HuH-7.5 (cell line): Measurements from ENCODE around the gene MVB12B.

Experiments
- DNase-seq: peaks from one replicate; pipeline ENCODE4 v3.0.0; 2011; ENCODE audit warnings: low spot score

The MVB12B gene

DNA sequence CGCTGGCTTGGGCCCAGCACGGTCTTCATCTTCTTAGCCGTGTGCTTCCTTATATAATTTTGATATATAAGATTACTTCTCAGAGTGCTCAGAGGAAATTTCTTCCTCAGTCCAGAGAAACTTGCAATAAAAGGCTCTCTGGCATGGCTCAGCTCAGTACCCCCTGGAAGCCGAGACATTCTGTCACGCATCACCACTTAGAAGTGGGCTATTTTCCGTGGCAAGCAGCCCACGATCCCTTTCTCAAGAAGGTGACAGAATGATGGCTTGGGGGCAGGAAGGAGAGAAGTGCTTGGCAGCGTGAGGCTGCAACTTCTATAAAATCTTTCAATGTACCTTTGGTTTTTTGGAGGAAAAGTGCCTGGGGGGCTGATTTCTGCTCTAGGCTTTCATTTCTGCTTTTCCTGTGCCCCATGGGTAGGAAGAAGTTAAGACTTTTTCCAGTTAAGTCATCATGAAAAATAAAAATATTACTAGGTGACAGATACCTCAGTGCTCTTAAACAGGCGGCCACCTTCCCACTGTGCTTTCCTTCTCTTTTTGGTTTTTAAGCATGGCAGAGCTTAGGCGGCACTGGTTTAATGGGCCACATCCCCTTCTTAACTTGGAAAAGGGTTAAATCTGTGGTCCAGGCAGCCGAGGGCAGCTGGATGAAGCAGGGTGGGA lies 104.6 kb downstream of the MVB12B start:
- DNase-seq, result no peak

DNA sequence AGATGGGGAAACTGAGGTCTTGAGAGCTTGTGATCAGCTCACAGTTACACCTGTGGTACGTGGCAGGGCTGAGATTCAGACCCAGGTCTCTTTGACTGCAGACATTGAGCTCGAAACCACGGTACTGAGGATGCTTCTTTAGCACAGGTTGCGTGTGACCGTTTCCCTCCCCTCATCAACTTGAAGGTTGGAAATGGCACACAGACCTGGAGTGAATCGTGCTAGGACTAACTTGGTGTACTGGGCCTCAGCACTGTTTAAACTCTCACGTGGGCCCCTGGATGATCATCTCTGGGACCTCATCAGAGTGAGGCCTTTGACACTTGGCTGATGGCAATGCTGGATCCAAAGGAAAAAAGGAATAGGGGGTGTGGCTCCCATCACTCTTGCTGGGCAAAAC lies 106.0 kb downstream of the MVB12B start:
- DNase-seq, result no peak

DNA sequence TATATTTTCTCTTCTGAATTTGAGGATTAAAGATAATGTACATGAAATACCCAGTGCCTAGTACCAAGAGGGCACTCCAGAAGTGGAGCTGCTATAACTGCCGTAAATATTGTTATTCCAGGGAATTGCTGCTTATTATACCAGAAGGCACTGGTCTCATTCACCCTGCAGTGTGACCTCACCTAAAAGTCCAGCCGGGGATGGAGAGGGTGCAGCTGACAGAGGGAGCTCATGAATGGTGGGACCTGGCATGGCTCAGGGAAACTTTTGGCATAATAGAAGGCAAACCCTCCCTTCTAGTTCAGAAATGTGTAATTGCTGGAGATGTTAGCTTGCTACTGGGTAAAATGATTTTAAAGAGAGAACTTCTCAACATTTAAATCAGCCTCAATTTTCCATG lies 108.5 kb downstream of the MVB12B start:
- no peak for DNase-seq

DNA sequence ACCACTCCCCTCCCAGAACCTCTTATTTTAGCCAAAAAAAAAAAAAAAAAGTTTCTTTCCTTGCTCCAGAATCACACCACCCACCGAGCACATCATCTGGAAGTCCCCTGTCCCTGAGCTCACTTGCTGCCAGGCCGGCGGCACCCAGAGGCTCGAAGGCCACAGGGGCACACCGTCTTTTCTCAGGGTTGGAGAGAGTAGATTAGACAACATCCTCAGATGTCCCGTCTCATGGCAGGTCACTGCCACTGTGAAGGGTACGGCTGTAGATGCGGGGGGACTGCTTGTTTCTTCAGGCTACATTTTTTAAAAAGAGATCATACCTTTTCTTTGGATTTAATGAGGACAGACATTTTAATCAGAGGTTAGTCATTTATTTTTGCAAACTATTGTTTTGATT lies 109.0 kb downstream of the MVB12B start:
- DNase-seq, result no peak

DNA sequence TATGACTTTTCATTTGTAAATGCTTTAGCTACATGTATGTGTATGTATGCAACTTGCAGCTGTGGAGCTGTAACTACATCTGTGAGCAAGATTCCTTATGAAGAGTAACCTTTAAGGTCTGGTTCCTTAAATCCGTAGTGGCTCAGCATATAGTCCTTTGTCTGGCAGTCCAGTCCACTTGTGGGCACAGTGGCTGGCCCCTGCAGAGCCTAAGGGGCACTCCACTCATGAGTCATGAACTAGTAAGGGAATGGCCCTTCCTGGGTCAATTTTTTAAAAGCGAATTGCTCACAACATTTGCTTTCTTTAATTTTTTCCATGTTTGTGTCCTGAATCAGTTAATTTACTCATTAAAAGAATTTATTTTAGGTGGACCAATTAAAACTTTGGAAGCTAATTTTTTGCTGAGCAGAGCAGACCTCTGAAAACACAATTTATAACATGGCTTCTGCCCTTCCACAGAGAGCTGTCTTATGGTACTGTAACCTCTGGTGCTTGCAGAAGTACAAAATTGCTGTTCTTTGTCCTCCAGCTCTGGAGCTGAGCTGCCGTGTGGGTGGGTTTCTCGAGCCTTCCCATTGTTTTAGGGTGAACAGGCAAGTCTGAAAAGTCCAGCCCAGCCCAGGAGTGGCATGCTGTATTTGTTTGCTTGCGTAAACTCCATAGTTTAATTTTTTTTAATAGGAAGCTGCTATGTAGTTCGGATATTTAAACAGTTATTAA lies 110.1 kb downstream of the MVB12B start:
- DNase-seq, result no peak

DNA sequence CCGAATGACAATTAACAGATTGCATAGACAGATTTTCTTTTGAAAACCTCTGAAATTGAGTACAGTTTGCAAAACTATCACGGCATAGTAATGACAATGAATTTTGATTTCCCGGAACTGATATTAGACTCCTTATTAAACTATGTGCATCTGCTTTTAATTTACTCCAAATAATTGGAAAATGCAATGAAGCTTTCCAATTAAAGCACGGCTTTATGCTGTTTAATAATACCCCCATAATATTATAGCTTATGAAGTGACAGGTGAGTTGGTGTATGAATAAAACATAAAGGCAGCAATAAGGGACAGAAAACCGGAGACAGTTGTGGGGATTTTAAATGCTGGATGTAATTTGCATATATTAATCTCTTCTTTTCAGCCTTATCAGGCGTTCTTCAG lies 110.6 kb downstream of the MVB12B start:
- DNase-seq, result no peak

DNA sequence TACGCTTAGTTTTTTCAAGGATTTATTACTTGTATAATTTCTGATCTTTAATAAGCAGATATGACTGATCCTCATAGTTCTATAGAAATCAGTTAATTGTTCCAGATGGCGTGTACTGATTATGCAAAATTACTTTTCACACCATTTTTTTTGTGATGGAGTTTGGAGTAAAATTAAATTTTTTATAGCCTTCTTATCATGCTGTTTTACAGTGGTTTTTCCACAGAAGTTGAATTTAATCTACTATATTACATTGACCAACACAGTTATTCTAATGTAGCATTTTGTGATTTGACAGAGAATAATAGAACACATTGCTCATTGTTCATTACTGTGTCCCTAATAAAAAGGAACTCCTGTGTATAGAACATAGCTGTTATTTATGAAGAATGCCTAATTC lies 111.1 kb downstream of the MVB12B start:
- DNase-seq, result no peak

DNA sequence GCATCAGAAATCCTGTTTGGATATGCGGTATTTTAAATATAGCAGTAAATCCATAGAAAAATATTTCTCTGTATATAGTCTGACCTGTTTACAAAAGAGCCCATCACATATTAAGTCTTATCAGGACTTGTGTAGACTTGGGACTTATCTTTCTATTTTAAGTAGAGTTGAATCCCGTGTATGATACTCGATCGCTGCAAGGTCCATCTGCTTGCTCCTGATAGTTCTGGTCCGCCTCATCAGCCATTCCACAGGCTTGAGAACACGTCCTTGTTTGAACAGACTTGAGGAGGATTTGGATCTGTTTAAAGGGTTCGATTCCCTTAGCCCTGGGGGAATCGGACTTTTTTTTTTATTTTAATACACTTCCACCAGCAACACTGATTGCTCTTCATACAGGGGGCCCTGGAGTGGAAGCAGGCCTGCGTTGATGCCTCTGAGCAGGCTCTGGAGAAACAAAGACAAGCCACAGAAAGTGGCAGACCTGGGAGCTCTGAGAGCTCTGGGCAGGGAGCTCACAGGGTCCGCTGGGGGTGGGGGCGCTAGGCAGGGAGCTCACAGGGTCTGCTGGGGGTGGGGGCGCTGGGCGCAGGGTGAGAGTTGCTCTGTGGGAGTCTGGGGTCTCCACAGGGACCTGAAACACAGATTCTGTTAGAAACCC lies 112.2 kb downstream of the MVB12B start:
- DNase-seq, result no peak

DNA sequence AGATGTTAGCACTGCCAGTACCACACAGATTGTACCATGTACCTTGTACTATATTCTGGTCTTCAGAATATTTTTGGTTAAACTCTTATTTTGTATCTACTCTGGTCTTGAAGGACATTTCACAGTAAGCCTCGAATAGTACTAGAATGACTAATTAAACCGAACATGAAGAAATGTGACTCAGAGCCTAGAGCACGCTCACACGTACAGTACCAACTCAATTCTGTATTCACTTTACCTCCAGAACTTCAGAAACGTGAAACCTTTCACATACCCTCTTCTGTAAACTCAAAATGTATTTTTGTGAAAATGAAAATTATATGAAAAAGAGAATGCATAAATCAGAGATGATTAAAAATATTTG lies 112.8 kb downstream of the MVB12B start:
- no peak for DNase-seq

DNA sequence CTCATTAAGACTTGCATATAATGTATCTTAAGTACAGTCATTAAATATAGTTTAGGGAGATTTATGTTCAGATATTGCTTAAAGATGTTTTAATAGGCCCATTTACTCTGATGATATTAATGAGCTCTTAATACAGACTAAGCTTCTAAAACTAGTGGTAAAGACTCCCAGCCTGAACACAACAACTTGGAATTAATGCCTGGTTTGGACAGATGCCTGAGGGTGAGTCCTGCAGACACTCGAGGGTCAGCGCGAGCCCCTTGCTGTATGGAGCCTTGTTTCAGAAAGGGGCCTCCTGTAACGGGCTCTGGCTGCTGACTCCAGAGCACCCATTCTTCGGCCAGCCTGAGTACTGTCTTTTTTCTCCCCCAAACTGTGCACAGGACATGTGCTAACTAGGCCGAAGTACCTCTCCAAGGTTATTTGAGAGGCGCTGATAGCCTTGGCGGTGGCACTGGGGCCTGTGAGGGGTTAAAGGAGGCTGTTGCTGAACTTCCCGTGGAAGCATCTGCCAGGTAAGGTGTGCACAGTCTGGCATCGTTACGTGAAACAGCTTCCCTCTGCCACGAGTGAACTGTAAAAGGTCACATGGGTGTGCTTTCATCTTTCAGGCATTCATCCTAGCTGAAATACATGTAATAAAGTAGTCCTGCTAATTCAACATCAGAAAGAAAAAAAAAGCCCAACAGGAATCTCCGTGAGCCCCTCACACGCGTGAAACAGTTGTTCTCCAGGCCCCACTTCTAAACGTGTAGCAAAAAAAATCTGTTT lies 113.4 kb downstream of the MVB12B start:
- no peak for DNase-seq

DNA sequence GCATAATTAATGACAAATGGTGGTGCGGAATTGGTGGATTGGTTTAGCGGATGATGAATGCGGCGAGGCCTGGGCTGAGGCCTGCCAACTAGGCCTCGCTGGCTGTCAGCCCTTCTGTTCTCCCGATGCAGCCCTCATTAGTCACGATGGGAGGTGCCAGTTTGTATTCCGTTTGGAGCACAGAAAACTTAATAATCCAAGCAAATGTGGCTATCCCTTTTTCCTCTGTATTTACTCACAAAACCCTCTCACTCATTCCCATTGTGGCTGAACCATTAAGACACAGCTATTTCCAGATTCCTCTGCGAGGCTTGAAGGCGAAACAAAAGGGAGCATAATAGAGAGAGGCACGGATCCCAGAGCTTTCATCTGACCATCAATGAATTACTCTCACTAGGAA lies 114.3 kb downstream of the MVB12B start:
- no peak for DNase-seq

DNA sequence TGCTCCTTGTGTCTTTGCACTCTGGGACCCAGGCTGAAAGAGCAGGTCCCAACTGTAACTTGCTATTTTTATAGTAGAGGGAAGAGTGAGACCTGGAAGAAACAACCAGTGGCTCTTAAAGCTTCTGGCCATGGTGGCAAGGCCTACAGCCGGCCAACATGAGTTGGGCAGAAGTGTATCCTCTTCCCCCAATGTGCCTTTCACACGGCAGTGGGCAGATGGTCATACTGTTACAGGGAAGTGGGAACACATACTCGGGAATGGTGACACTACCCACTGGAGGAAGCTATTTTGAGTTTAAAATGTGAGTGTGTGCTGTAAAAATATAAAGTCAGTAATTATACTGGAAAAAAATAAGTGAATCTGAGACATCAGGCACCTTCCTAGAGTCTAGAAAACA lies 116.0 kb downstream of the MVB12B start:
- DNase-seq, result no peak

DNA sequence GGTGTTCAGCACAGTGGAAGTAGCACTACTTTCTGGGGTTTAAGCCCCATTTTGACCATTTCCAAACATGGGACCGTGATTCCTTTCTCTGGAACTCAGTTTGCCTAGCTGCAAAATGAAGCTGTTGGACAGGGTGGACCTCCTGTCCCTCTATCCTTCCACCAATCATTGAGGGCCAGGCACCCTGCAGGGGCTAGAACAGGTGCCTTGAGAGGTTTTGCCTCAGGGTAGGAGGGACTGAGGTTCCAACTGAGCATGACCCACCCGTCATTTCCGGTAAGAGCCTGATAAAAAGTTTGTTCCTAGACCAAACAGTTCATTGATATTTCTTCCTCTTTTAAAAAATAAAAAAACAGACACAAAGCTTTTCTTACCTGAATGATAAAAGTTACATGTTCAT lies 116.5 kb downstream of the MVB12B start:
- no peak for DNase-seq

DNA sequence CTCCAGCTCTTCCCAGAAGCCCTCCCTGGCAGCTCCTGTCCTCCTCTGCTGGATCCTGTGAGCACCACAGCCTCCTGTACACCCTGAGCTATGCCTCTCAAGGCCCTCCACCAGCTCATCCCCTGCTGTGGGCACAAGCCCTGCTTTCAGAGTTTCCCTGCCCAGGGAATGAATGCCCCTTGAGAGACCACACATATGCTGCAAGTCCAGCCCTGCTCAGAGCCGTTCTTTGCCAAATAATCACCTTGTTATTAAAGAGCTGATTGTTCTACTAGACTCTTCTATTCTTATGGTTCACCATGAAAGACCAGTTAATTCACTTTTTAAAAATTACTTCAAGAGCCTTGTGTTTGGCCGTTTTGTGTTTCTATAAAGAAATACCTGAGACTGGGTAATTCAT lies 121.5 kb downstream of the MVB12B start:
- no peak for DNase-seq

DNA sequence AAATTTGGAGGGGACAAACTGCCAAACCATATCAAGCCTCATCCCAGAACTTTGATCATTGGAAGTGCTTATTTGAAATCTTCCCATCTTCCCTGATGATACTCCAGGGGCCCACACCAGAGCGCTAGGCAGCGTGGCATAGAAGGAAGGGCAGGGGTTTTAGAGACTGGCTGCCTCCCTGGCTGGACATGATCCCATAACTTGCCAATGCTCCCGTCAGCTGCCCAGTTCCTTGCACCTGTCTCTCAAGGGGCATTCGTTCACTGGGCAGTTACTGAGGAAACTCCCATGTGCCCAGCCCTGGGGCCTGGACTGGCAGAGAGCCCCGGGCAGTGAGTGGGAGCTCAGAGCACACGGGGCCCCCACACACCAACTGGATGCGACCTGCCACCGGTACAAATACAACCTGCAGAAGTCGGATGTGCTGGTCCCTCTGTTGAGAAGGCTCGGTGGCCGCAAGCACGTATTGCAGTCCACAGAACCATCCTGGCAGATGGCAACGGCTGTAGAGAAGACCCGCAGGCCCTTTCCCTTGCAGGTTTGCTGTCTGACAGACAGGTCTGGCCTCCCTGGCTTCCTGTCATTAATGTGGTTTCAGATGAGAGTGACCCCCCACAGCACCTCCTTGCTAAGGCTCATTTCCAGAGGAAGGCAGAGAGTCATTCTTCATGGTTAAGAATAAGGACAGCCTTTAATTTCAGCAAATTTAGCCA lies 122.4 kb downstream of the MVB12B start:
- no peak for DNase-seq

DNA sequence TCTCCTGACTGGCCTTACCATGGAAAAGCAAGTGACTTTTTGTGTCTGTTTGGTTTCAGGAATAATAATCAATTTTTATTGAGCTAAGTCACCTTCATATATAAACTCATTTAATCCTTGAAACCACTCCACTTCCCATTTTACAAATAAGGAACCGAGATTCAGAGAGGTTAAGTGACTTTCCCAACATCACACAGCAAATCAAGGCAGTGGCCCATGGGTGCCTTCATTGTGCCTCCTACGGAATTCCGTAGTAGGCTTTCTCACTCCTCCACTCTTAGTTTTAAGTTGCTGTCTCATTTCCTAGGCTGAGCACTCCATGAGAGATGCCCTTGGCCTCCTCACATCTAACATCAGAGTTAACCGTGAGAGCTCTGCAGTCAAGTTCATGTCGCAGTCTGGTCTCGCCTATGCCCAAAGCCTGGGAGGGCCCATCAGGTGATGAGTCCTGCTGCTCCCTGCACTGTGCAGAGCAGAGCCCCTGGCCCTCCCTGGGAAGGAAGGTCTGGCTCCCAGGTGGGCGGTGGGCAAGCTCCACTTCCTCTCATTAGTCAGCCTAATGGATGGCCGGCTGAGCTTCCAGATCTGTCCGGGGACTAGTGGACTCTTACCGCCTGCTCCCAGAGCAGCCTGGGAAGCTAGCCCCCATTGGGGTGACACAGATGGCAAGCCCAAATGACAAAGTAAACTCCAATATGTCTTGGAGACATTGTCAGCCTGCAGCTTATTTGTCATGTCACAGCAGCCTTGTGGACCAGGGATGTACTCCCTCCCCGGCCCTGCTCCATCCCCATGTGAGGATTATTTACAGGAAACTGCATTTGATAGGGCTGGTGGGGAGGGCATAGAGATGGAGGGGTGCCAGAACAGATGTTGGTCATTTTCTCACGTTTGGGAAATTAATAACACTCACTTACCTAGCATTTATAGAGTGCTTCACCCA lies 123.4 kb downstream of the MVB12B start:
- DNase-seq, result no peak

DNA sequence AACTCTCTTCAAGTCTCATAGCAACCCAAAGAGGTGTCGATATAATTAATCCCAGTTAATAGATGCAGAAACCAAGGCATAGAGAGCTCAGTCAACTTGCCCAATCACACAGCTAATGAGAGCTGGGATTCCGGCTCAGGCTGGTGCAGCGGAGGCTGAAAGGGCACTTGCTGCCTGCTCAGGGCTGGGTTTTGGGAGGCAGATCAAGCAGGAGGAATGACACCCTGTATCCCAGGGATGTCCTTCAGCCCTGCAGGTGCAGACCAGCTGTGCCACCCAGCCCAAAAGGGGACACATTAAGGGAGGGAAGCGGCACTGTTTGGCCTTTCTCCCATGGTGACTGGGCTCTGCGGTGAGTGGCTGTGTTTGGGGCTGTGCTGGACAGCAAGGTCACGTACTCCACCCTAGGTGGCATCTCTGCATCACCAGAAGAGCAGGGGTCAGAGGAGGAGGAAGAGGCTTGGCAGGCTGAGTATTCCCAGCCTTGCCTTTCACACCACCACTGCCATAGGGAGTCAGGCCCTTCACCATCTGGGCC lies 124.1 kb downstream of the MVB12B start:
- DNase-seq, result no peak

DNA sequence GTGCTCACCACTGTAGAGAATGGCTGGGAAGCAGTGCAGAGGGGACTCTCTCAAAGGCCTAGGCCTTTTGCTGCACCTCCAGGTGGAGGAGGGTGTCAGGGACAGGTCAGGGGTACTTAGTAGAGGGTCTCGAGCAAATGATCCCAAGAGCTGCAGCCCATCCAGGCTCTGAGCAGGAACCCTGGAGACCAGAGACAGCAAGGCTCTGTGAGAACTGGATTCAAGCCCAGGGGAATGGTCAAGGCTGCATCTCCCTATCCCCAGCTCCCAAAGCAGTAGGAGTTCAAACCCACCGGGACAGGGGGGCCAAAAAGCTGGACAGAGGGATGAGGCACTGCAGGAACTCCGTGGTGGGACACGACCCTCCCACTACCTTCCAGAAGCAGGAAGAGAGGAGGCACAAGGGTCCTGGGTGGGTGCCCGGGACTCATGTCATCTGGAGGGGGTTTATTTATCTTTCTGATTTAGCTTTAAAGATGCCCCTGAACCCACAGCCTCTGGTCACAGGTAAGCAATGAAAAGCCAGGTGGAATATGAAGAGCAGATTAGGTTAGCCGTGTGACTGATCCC lies 124.8 kb downstream of the MVB12B start:
- no peak for DNase-seq

DNA sequence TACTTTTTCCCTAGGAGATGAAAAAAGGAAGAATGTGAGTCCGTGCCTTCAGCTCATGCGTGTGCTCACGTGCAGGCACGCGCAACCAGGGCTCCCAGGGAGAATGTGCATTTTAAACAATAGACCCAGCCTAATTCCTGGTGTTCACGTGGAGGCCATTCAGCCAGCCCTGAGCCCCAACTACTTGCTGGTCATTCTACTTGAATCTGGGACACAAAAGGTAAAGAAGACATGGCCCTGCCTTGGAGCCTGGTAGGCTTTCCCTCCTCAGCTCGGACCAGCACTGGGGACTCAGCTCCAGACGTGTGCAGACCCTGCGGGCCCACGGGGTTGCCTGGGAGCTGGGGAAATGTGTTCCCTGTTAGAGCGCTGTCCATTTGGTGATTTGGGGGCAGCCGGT lies 125.5 kb downstream of the MVB12B start:
- no peak for DNase-seq
